H1 (cell line): ENCODE results near the gene STIM1. TPM values are rescaled to one million over a fixed set of nuclear protein-coding genes. Genes with fewer than 3 reads are reported as not detected.

Experiments
- CTCF ChIA-PET: fragments of 300-600 bp; sonication (Branson Sonifier 250); formaldehyde crosslinking; loops from one replicate; lab custom pipeline; 2021; ENCODE audit not compliant: partially characterized antibody; lab: Charles Lee
- POLR2A ChIA-PET: fragments of 300-600 bp; sonication (Branson Sonifier 250); formaldehyde crosslinking; loops from one replicate; lab custom pipeline; 2021; ENCODE audit warnings: inconsistent platforms; ENCODE audit not compliant: partially characterized antibody; lab: Charles Lee
- DNase-seq, 2 experiments: peaks; one replicate each; pipeline versions ENCODE4 v3.0.0 to v3.0.0-alpha.2; 2010 to 2022; ENCODE audit warnings: low spot score in 2 of 2, low read depth in 1 of 2, mixed read lengths in 1 of 2
- FAIRE-seq: peaks from 2 replicates; lab custom pipeline; 2011; peaks lifted over from hg19 to GRCh38; lab: Jason Lieb, UNC
- H2AFZ ChIP-seq: 2 replicates; pipeline ENCODE4 v1.8.1; 2012; ENCODE audit warnings: low read length, inconsistent platforms
- H2AK5ac ChIP-seq: 2 replicates; pipeline ENCODE4 v1.6.1; 2013; ENCODE audit warnings: low read depth, low read length
- H2BK120ac ChIP-seq: replicated peaks from 2 replicates; pipeline ENCODE3; 2013; ENCODE audit warnings: low read depth, low read length, inconsistent platforms
- H2BK12ac ChIP-seq: 2 replicates; pipeline ENCODE4 v1.6.1; 2013; ENCODE audit warnings: low read depth, low read length
- H2BK15ac ChIP-seq: 2 replicates; pipeline ENCODE4 v1.6.1; 2013; ENCODE audit warnings: low read length
- H2BK20ac ChIP-seq: 2 replicates; pipeline ENCODE4 v1.6.1; 2013; ENCODE audit warnings: low read length
- H2BK5ac ChIP-seq: 2 replicates; pipeline ENCODE4 v1.6.1; 2013; ENCODE audit warnings: low read depth, low read length
- H3K14ac ChIP-seq: 2 replicates; pipeline ENCODE4 v1.6.1; 2013; ENCODE audit warnings: inconsistent platforms; ENCODE audit not compliant: insufficient read length
- H3K18ac ChIP-seq: 2 replicates; pipeline ENCODE4 v1.6.1; 2013; ENCODE audit warnings: low read length; ENCODE audit errors: extremely low read depth
- H3K23ac ChIP-seq: 2 replicates; pipeline ENCODE4 v1.6.1; 2013; ENCODE audit warnings: inconsistent platforms; ENCODE audit not compliant: insufficient read length
- H3K23me2 ChIP-seq: 2 replicates; pipeline ENCODE4 v1.6.1; 2013; ENCODE audit warnings: low read depth, low read length
- H3K27ac ChIP-seq: 2 replicates; pipeline ENCODE4 v1.6.1; 2011; ENCODE audit warnings: low read depth, low read length, inconsistent platforms
- H3K27me3 ChIP-seq, 4 experiments: replicated peaks in 1 of 4; 1 replicate in 1 of 4; 2 replicates in 3 of 4; pipeline versions ENCODE4 v1.6.1 to v1.8.1; 2011 to 2013; ENCODE audit warnings: low read length in 3 of 4, mild to moderate bottlenecking in 3 of 4, inconsistent platforms in 2 of 4, mixed read lengths in 2 of 4, moderate library complexity in 1 of 4; ENCODE audit not compliant: control insufficient read depth in 3 of 4, insufficient read depth in 3 of 4; ENCODE audit errors: extremely low read depth in 1 of 4
- H3K36me3 ChIP-seq, 4 experiments: 2 replicates each; pipeline versions ENCODE4 v1.6.1 to v1.8.1; 2011 to 2013; ENCODE audit warnings: mild to moderate bottlenecking in 4 of 4, low read length in 3 of 4, moderate library complexity in 2 of 4, control low read depth in 1 of 4, inconsistent platforms in 1 of 4; ENCODE audit not compliant: insufficient read depth in 4 of 4, control insufficient read depth in 2 of 4
- H3K4ac ChIP-seq: replicated peaks from 2 replicates; pipeline ENCODE3; 2013; ENCODE audit warnings: low read length, low read depth, mixed read lengths, inconsistent platforms; ENCODE audit not compliant: insufficient read length
- H3K4me1 ChIP-seq, 4 experiments: replicated peaks in 1 of 4; 1 replicate in 1 of 4; 2 replicates in 3 of 4; pipeline versions ENCODE4 v1.6.1 to v1.8.1; 2011 to 2013; ENCODE audit warnings: low read length in 3 of 4, inconsistent platforms in 2 of 4, mixed read lengths in 1 of 4; ENCODE audit not compliant: insufficient read depth in 4 of 4, control insufficient read depth in 3 of 4
- H3K4me2 ChIP-seq, 2 experiments: 2 replicates each; pipeline versions ENCODE4 v1.6.1 to v1.8.1; 2011 to 2013; ENCODE audit warnings: low read depth in 2 of 2, low read length in 2 of 2, control low read depth in 1 of 2, inconsistent platforms in 1 of 2, mild to moderate bottlenecking in 1 of 2; ENCODE audit not compliant: insufficient read depth in 1 of 2
- H3K4me3 ChIP-seq, 4 experiments: fragments of 200-600, 300-600 bp in 1 of 4; sonication (generic), shearing (Covaris generic), sonication (Bioruptor Twin) in 1 of 4; 2 replicates each; pipeline versions ENCODE4 v1.5.1 to v1.8.1; 2011 to 2016; ENCODE audit warnings: low read length in 4 of 4, low read depth in 3 of 4, control low read depth in 2 of 4, inconsistent platforms in 2 of 4, mild to moderate bottlenecking in 2 of 4, mixed read lengths in 1 of 4, moderate library complexity in 1 of 4; ENCODE audit not compliant: insufficient read depth in 2 of 4; ENCODE audit errors: extremely low read depth in 1 of 4
- H3K56ac ChIP-seq: replicated peaks from 2 replicates; pipeline ENCODE3; 2013; ENCODE audit warnings: low read depth, mild to moderate bottlenecking, mixed read lengths, low read length, inconsistent platforms; ENCODE audit not compliant: insufficient read length
- H3K79me1 ChIP-seq: 2 replicates; pipeline ENCODE4 v1.6.1; 2013; ENCODE audit warnings: low read depth, low read length, control low read depth
- H3K79me2 ChIP-seq, 2 experiments: 2 replicates each; pipeline versions ENCODE4 v1.6.1 to v1.8.1; 2012 to 2013; ENCODE audit warnings: low read length in 2 of 2, mild to moderate bottlenecking in 2 of 2, inconsistent platforms in 1 of 2; ENCODE audit not compliant: insufficient read depth in 2 of 2, control insufficient read depth in 1 of 2
- H3K9ac ChIP-seq, 4 experiments: replicated peaks in 1 of 4; 1 replicate in 1 of 4; 2 replicates in 3 of 4; pipeline versions ENCODE4 v1.6.1 to v1.8.1; 2011 to 2013; ENCODE audit warnings: low read depth in 3 of 4, low read length in 3 of 4, control low read depth in 2 of 4, mild to moderate bottlenecking in 2 of 4, moderate library complexity in 2 of 4, inconsistent platforms in 1 of 4; ENCODE audit errors: extremely low read depth in 1 of 4
- H3K9me3 ChIP-seq, 2 experiments: 2 replicates each; pipeline versions ENCODE4 v1.6.1 to v1.8.1; 2012 to 2013; ENCODE audit warnings: mild to moderate bottlenecking in 2 of 2, moderate library complexity in 2 of 2, control low read depth in 1 of 2, inconsistent platforms in 1 of 2, low read depth in 1 of 2, low read length in 1 of 2, mixed read lengths in 1 of 2; ENCODE audit not compliant: insufficient read depth in 2 of 2
- H4K20me1 ChIP-seq, 2 experiments: replicated peaks in 1 of 2; 2 replicates each; pipeline versions ENCODE3 to v1.8.1; 2011 to 2013; ENCODE audit warnings: inconsistent platforms in 2 of 2, low read length in 2 of 2, mild to moderate bottlenecking in 1 of 2; ENCODE audit not compliant: insufficient read depth in 2 of 2, control insufficient read depth in 1 of 2
- H4K5ac ChIP-seq: 2 replicates; pipeline ENCODE4 v1.6.1; 2013; ENCODE audit warnings: low read length, low read depth, mixed read lengths, inconsistent platforms; ENCODE audit not compliant: insufficient read length
- H4K8ac ChIP-seq: 2 replicates; pipeline ENCODE4 v1.8.0; 2013; ENCODE audit warnings: mild to moderate bottlenecking, moderate library complexity, low read length, inconsistent platforms; ENCODE audit not compliant: insufficient read depth; ENCODE audit errors: extremely low read depth
- H4K91ac ChIP-seq: replicated peaks from 2 replicates; pipeline ENCODE3; 2013; ENCODE audit warnings: low read length, mixed read lengths, inconsistent platforms; ENCODE audit not compliant: insufficient read length
- CTBP2 ChIP-seq: IDR thresholded peaks from 2 replicates; pipeline ENCODE4 v1.7.0; 2011; ENCODE audit warnings: borderline replicate concordance, mild to moderate bottlenecking, moderate library complexity, mixed read lengths, low read length; ENCODE audit not compliant: insufficient read depth, insufficient read length
- RAD21 ChIP-seq, 2 experiments: IDR thresholded peaks in 1 of 2; conservative IDR thresholded peaks in 1 of 2; 2 replicates each; pipeline ENCODE4 v1.6.1; 2011; ENCODE audit warnings: low read depth in 2 of 2, low read length in 2 of 2, improper control_type of control experiment in 1 of 2, inconsistent platforms in 1 of 2, mild to moderate bottlenecking in 1 of 2, moderate library complexity in 1 of 2
- WGBS, 2 experiments: shearing (Covaris generic) in 1 of 2; methylation state at CpG; one replicate each; pipeline versions ENCODE4 v1.1.6 to v1.1.7; 2013 to 2015; ENCODE audit warnings: low lambda C conversion rate in 2 of 2, mixed read lengths in 2 of 2, inconsistent platforms in 1 of 2, low coverage in 1 of 2, missing lambda C conversion rate in 1 of 2; ENCODE audit not compliant: insufficient replicate concordance in 2 of 2, insufficient coverage in 1 of 2, insufficient read length in 1 of 2; ENCODE audit errors: extremely low coverage in 1 of 2, missing lambda C conversion rate in 1 of 2; 5-methylcytosine and 5-hydroxymethylcytosine counted together
- polyA plus RNA-seq, 7 experiments: library from polyadenylated mRNA; depleted of rRNA in 3 of 7; stranded (reverse) in 5 of 7; unstranded in 2 of 7; fragments of >200 nt in 5 of 7; fragments of 200-250 nt in 2 of 7; gene quantifications; 1 replicate in 5 of 7; 2 replicates in 1 of 7; 4 replicates in 1 of 7; pipeline versions ENCODE4 v1.2.1 to v1.2.3, GENCODE V29; 2011 to 2013; ENCODE audit warnings: missing spikeins in 2 of 7, mixed read lengths in 2 of 7
- total RNA-seq: library from RNA; stranded (reverse); fragmentation: NEBNext Ultra II Directional; extraction: Animal tissue kit (Norgen Biotek cat#: 25700); gene quantifications from 2 replicates; pipeline ENCODE4 v1.2.1, GENCODE V29; 2021
- TF ChIP-seq, protein P1 (sequence below), 3 experiments: IDR thresholded peaks; 1 replicate in 2 of 3; 2 replicates in 1 of 3; pipeline versions ENCODE4 v1.5.1 to v1.6.1; 2011; ENCODE audit warnings: low read length in 3 of 3, mild to moderate bottlenecking in 3 of 3, inconsistent platforms in 2 of 3, low read depth in 1 of 3, moderate library complexity in 1 of 3; ENCODE audit not compliant: insufficient read depth in 1 of 3; ENCODE audit errors: control extremely low read depth in 1 of 3

STIM1 gene
- total and polyA plus RNA-seq, 2 of the 8 experiments (the other 6 are each of a cell fraction or from before 2014, with no cell fraction given): 11.1 to 12.2 TPM

DNA sequence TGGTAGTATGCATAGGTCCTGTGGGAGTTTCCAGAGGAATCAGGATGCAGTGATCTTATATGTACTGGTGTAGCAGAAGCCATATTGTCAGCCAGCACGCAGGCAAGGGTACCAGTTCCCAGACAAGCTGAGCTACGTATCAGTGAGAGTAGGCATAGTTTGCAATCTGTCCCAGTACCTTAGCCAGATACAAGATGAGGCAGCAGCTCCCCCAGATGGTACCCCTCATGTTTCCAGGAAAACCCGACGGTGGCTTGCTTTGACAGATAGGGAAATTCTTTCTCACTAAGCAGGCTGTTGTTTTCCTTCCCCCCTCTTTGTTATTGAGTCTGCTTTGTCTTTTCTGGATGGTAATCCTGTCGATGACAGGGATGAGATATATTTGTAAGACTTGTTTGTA, 129.4 kb downstream of the STIM1 start:
- FAIRE-seq: no peak

More for the DNA sequence above, 129.4 kb downstream of the STIM1 start:
- Histone ChIP-seq H2BK5ac (no peak overlapping the region), H4K91ac (no peak overlapping the region), H3K4me1 (no peaks in the 10 kb centered on the region), H3K4ac (no peak overlapping the region), H3K4me2 (no peak overlapping the region), H3K23ac (no peak overlapping the region), H3K79me1 (no peaks in the 10 kb centered on the region), H3K36me3 (no peaks in the 10 kb centered on the region), H3K9ac (no peak overlapping the region), H2AFZ (no peak overlapping the region), H3K9me3 (no peaks in the 10 kb centered on the region), H3K27me3 (no peaks in the 10 kb centered on the region; a peak in 1 of 7 replicates), H3K4me3 (no peak overlapping the region), H4K20me1 (no peaks in the 10 kb centered on the region), H3K56ac (no peak overlapping the region), H3K23me2 (no peaks in the 10 kb centered on the region), H3K27ac (no peak overlapping the region), H4K8ac (no peak overlapping the region), H3K14ac (no peak overlapping the region), H2AK5ac (no peak overlapping the region), H2BK120ac (no peak overlapping the region), H3K18ac (no peak overlapping the region), H2BK20ac (no peak overlapping the region), H4K5ac (no peak overlapping the region), H2BK12ac (no peak overlapping the region), H3K79me2 (no peaks in the 10 kb centered on the region), H2BK15ac (no peak overlapping the region)
- ChIA-PET CTCF (interaction anchor here (0.8 to 4.7 kb wide), 10 partner anchors 27 to 156 kb away, joined by 3 to 34 read pairs (median 3); partner anchors contain the start of gene STIM1), POLR2A (no interaction called here)
- TF ChIP-seq CTBP2 (no peak), RAD21 (IDR thresholded peaks at IDR 0.05 in 1 of 2, conservative IDR thresholded peaks at IDR 0.05 in 1 of 2; ENCODE audit: low read depth in 2 of 2, low read length in 2 of 2) (peak; percentile 74 to 83)
- TF ChIP-seq, protein P1, sequence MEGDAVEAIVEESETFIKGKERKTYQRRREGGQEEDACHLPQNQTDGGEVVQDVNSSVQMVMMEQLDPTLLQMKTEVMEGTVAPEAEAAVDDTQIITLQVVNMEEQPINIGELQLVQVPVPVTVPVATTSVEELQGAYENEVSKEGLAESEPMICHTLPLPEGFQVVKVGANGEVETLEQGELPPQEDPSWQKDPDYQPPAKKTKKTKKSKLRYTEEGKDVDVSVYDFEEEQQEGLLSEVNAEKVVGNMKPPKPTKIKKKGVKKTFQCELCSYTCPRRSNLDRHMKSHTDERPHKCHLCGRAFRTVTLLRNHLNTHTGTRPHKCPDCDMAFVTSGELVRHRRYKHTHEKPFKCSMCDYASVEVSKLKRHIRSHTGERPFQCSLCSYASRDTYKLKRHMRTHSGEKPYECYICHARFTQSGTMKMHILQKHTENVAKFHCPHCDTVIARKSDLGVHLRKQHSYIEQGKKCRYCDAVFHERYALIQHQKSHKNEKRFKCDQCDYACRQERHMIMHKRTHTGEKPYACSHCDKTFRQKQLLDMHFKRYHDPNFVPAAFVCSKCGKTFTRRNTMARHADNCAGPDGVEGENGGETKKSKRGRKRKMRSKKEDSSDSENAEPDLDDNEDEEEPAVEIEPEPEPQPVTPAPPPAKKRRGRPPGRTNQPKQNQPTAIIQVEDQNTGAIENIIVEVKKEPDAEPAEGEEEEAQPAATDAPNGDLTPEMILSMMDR (IDR thresholded peaks at IDR 0.05; ENCODE audit: control extremely low read depth in 1 of 3, insufficient read depth in 1 of 3, low read depth in 1 of 3, low read length in 3 of 3): peak; percentile 37 to 61 (median 51)
- peak in 1 of 2 experiments; percentile 9 for DNase-seq
- 64% methylated on average over 5 of the region's 5 CpGs; no CpG with 5 or more reads in 1 of the 2 experiments for WGBS, 2 experiments
